ENCODE data around the gene HLA-DMA.

HLA-DMA gene

DNA sequence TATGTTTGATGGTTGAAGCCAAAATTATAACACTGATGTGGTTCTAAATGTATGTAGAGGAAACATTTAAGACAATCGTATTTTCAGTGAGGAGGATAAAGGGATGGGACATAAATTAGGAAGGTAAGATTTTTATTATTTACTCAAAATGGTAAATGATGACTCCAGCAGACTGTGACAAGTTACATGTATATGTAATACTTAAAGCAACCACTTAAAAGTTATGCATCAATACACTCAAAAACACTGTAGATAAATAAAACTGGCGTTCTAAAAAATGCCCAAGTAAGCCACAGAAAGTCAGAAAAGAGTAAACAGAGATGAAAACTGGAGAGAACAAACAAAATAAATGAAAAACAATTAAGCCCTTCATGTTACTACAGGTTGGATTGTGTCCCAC, 30.8 kb downstream of the HLA-DMA start:
- DNase-seq: no peak

DNA sequence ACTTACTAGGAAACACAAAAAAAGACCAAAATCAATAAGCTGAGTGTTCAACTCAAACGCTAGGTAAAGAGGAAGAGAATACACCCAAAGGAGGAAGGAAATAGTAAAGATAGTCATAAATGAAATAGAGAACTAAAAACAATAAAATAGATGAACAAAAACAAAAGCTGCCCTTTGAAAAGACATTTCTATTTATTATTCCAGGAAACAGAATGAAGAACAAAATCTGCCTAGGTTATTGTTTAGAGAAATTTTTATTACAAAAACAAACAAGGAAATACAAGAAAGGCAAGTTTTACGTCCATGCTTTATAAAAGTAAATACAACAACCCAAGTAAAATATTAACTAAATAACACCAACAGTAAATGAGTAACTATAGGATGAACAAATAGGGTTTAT, 32.2 kb downstream of the HLA-DMA start:
- DNase-seq: no peak

DNA sequence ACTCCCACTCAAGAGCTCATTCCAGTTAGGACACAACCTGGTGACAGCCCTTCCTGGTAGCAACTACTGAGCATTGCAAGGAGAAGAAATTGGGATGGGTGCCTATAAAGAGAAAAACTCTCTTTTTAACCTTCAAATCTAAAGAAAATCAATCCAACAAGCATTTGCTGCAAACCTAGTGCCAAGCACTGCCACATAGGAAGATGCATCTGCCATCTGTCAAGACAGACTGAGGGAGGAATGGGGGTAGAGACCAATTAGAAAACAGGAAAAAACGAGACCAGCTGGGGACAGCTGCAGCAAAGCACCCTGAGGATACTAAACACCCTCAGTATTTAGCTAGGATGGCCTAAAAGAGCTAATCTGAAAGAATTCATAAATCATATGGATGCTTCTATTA, 39.9 kb downstream of the HLA-DMA start:
- no peak for DNase-seq

DNA sequence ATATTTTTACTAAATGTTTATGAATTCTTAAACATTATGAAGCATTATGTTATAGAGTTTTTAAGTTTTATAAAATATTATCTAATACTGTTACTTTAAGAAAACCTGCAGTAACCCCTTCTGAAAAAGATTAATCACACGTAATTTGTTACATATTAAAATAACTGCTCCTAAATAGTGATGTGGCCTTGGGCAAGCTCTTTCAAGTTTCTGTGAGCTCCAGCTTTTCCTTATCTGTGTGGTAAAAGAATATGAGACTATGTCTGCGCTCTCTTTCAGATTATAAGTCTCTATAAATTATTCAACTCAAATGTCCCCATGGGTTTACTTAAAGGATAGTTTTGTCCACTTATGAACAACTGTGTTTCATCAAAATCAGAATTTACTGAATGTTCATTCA, 44.0 kb downstream of the HLA-DMA start:
- no peak for DNase-seq

DNA sequence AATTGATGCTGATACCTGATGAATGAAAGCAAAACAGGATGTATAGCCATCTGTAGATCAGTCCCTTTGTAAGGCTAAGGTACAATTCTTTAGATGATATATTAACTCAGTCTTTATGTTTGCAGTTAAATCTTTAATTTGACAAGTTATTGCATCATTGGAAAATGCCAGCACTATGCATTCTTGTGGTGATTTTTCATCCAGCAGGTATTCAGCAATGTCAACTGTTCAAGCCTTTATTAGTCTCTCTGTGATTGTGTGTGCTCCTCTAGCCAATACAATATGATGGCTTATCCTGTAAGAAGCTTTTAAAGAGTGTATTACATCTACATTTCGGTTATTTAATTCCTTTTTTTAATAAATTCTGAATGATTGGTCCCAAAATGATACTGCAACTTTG, 46.4 kb downstream of the HLA-DMA start:
- DNase-seq: no peak

DNA sequence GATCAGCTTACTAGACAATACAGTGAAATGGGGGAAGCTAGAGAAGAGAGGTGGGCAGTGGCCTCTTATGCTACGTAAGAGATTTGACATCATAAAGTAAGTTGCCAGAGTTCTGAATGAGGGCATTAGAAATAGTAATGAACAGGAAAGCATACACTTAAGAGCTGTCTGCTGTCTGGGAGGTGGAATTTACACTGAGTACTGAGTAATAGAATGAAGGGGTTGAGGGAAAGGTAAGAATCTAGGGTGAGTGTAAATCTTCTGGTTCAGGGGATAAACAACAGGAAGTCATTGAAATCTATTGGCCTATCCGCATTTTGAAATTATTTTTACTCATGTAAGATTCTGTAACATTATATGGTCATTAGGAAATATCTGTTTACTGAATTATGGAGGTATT, 47.8 kb downstream of the HLA-DMA start:
- no peak for DNase-seq

DNA sequence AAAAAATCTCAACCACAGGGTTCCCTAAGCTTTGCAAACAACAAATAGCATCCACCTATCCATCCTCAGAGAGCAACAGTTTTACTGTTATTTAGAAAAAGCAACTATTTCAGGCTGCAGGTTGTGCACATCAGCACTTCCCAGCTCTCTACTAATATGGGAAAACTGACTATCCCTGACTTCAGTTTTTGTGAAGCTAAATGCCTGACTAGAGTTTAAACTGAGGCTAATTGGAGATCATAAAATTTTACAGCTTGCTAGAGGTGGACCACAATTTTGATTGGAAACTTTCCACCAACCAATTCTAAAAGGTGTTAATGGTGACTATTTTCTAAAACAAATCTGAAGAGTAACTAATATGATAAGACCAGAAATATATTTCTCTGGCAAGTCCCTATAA, 48.9 kb downstream of the HLA-DMA start:
- DNase-seq: no peak

Measured in NCI-H526 treated with DMSO at 0.1 percent for 48 hours (cell line).